Uterus (tissue), 4 donors: Measurements from ENCODE around the gene ADARB2. TPM values are rescaled to one million over a fixed set of nuclear protein-coding genes. Genes with fewer than 3 reads are reported as not detected.

Experiments used
- DNase-seq, 2 donors: peaks; one replicate each; pipeline ENCODE4 v3.0.0-alpha.2; 2019 to 2020
- H3K27ac ChIP-seq, 2 donors: fragments of 200-600 bp; sonication (generic); 1 replicate in 1 of 2; 2 replicates in 1 of 2; pipeline ENCODE4 v1.5.1; 2016 to 2018
- H3K27me3 ChIP-seq, 2 donors: fragments of 200-600 bp; sonication (generic); one replicate each; pipeline ENCODE4 v1.5.1; 2018 to 2019; ENCODE audit warnings: control low read depth in 1 of 2
- H3K36me3 ChIP-seq, 2 donors: fragments of 200-600 bp; sonication (generic); one replicate each; pipeline ENCODE4 v1.5.1; 2019; ENCODE audit warnings: control low read depth in 1 of 2
- H3K4me1 ChIP-seq, 2 donors: fragments of 200-600 bp; sonication (generic); one replicate each; pipeline ENCODE4 v1.5.1; 2018 to 2019; ENCODE audit warnings: control low read depth in 1 of 2
- H3K4me3 ChIP-seq, 2 donors: fragments of 200-600 bp; sonication (generic); 1 replicate in 1 of 2; 2 replicates in 1 of 2; pipeline ENCODE4 v1.5.1; 2018 to 2019; ENCODE audit warnings: mild to moderate bottlenecking in 1 of 2
- H3K9me3 ChIP-seq, 2 donors: fragments of 200-600 bp; sonication (generic); one replicate each; pipeline ENCODE4 v1.5.1; 2019; ENCODE audit warnings: control low read depth in 1 of 2
- CTCF ChIP-seq, 4 experiments: fragments of 200-600 bp in 2 of 4; fragments of 450-650 bp in 2 of 4; sonication (generic) in 2 of 4; IDR thresholded peaks; one replicate each; pipeline ENCODE4 v1.5.1; 2016 to 2019; ENCODE audit warnings: antibody characterized with exemption in 4 of 4, mild to moderate bottlenecking in 2 of 4, moderate library complexity in 1 of 4
- POLR2A ChIP-seq, 2 donors: fragments of 450-650 bp; IDR thresholded peaks; one replicate each; pipeline ENCODE4 v1.6.1; 2016; ENCODE audit warnings: antibody characterized with exemption in 2 of 2, mild to moderate bottlenecking in 1 of 2, moderate library complexity in 1 of 2
- intact Hi-C: fragments of 100-400 bp; cut with DNase I; formaldehyde crosslinking; loops from one replicate; pipeline ENCODE4 v1.15.1; 2023; ENCODE audit warnings: low total_unique reads
- total RNA-seq, 4 donors: library from RNA; depleted of rRNA in 3 of 4; stranded (reverse); fragments of >200 nt in 3 of 4; gene quantifications; one replicate each; pipeline versions ENCODE4 v1.1.0 to v1.2.4, GENCODE V29; 2014 to 2023
- donor health status: DM: yes; HTN: yes; CAD: no.

The ADARB2 gene
- total RNA-seq, 4 donors from 2014 or later = 0.76 to 2.6 (median 2.0) TPM; not detected in 1

DNA sequence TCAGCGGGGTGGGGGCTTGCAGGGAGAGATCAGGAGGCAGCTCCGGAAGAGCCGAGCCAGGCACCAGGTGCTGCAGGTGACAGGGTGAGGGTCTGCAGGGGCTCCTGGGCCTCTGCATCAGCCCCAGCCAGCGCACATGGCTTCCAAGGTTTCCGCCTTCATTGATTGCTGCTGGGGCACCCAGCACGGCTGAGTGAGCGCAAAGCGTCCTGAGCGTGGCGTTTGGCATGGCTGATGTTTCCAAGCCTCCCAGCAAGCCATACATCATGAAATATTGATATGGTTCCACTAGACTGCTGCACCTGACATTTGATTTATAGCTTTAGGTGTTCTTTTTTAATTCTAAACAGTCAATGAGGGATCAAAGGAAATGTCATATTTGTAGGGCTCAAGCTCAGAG is 422.1 kb downstream of the ADARB2 start:
- TF ChIP-seq POLR2A (IDR thresholded peaks at IDR 0.05) (no peak), CTCF (IDR thresholded peaks at IDR 0.05) (no peak)
- no peak overlapping the region for H3K27ac ChIP-seq
- DNase-seq = no peak
- no peaks in the 10 kb centered on the region for H3K36me3 ChIP-seq
- H3K4me3 ChIP-seq = no peak overlapping the region
- intact Hi-C loops = no loop called here
- H3K9me3 ChIP-seq = no peaks in the 10 kb centered on the region
- no peaks in the 10 kb centered on the region for H3K4me1 ChIP-seq
- H3K27me3 ChIP-seq = no peaks in the 10 kb centered on the region

- Histone ChIP-seq H3K27me3 (no peaks in the 10 kb centered on the region), H3K9me3 (no peaks in the 10 kb centered on the region), H3K4me3 (no peak overlapping the region), H3K27ac (no peak overlapping the region), H3K4me1 (no peaks in the 10 kb centered on the region), H3K36me3 (no peaks in the 10 kb centered on the region)
- DNase-seq = no peak
- intact Hi-C loops = no loop called here
- no peak for TF ChIP-seq CTCF (IDR thresholded peaks at IDR 0.05)
- no peak for TF ChIP-seq POLR2A (IDR thresholded peaks at IDR 0.05)
These were observed 425.6 kb downstream of the ADARB2 start for GRCh38 chr10:1311726-1312125.

- intact Hi-C loops = no loop called here
- no peaks in the 10 kb centered on the region for H3K27me3 ChIP-seq
- TF ChIP-seq POLR2A (IDR thresholded peaks at IDR 0.05) = no peak
- no peak for TF ChIP-seq CTCF (IDR thresholded peaks at IDR 0.05)
- no peak overlapping the region for H3K4me3 ChIP-seq
- H3K4me1 ChIP-seq = no peaks in the 10 kb centered on the region
- no peak overlapping the region for H3K27ac ChIP-seq
- H3K36me3 ChIP-seq = no peaks in the 10 kb centered on the region
- no peaks in the 10 kb centered on the region for H3K9me3 ChIP-seq
- DNase-seq = no peak
These were observed 427.0 kb downstream of the ADARB2 start for GRCh38 chr10:1310271-1310789.

- intact Hi-C loops = no loop called here
- Histone ChIP-seq H3K36me3 (no peaks in the 10 kb centered on the region), H3K9me3 (no peaks in the 10 kb centered on the region), H3K27me3 (no peaks in the 10 kb centered on the region), H3K4me3 (no peak overlapping the region), H3K4me1 (no peaks in the 10 kb centered on the region), H3K27ac (no peak overlapping the region)
- no peak for DNase-seq
- no peak for TF ChIP-seq CTCF (IDR thresholded peaks at IDR 0.05)
- no peak for TF ChIP-seq POLR2A (IDR thresholded peaks at IDR 0.05)
These were observed 427.6 kb downstream of the ADARB2 start for GRCh38 chr10:1309617-1310270.

- TF ChIP-seq POLR2A (IDR thresholded peaks at IDR 0.05) = no peak
- H3K27ac ChIP-seq = no peak overlapping the region
- no peak overlapping the region for H3K4me3 ChIP-seq
- H3K27me3 ChIP-seq = no peaks in the 10 kb centered on the region
- no peak for DNase-seq
- H3K36me3 ChIP-seq = no peaks in the 10 kb centered on the region
- no peaks in the 10 kb centered on the region for H3K9me3 ChIP-seq
- H3K4me1 ChIP-seq = no peaks in the 10 kb centered on the region
- intact Hi-C loops = no loop called here
These were observed 428.2 kb downstream of the ADARB2 start for GRCh38 chr10:1308962-1309616.
